Activated naive CD8-positive, alpha-beta T cell treated with anti-CD3 and anti-CD28 coated beads, Interleukin-2, amount 50 U/mL, for 24 hours (primary cell): ENCODE measurements around the gene VSIG2.

Experiments
- ATAC-seq: fragments of 150-1000 bp; cut with Tn5 transposase; one replicate; pipeline ENCODE4 v1.10.0; 2021
- DNase-seq: peaks from one replicate; pipeline ENCODE4 v3.0.0; 2021
- H3K27ac Mint-ChIP-seq: one replicate; pipeline ENCODE4 v1.8.0; 2021; ENCODE audit warnings: mild to moderate bottlenecking, mixed read lengths
- H3K27me3 Mint-ChIP-seq: one replicate; pipeline ENCODE4 v1.8.0; 2021; ENCODE audit warnings: mixed read lengths
- H3K36me3 Mint-ChIP-seq: one replicate; pipeline ENCODE4 v1.8.0; 2021; ENCODE audit warnings: low read depth, mixed read lengths
- H3K4me1 Mint-ChIP-seq: one replicate; pipeline ENCODE4 v1.8.0; 2021; ENCODE audit warnings: mixed read lengths
- H3K4me3 Mint-ChIP-seq: one replicate; pipeline ENCODE4 v1.8.0; 2021; ENCODE audit warnings: mild to moderate bottlenecking, moderate library complexity, mixed read lengths
- H3K9me3 Mint-ChIP-seq: one replicate; pipeline ENCODE4 v1.8.0; 2021; ENCODE audit warnings: mixed read lengths

Gene VSIG2

DNA sequence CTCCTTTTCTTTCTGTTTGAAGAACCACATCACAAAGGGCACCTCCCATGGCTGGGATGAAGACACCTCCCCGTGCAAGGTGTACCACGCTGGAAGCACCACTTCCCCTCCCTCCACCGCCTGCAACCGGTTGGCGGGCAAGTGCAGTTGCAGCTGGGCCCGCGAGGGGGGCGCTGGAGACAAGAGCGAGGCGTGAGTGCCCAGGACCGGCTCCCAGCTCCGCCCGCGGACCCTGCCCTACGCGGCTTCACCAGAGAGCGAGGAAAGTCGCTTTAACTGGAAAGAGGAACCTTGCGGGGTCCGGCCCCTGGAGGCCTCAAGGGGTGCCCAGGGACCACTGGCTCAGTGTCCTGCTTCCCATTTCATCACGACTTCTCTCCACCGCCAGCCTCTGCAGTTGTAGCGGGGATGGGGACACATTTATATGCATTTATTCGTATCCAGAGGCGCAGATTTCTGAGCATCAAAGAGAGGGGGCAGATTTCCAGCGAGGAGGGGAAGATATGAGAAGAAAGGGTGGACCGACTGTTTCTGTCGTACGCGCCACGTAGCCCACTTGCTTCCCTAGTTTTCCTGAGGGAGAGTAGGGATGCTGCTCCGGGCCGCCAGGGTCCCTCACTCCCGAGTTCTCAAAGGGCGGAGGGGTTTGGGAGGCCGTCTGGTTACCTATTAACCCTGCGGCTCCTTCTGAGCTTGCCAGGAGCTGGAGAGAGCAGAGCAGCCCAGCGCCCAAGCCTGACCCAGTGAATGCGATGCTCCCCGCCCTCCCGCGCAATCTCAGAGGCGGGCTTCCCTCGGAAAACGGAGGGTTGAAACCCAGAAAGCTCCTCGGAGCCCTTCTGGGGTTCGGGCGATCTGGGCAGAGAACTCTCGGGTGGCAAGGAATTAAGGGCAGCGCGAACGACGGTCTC, 6.6 kb upstream of the VSIG2 start:
- Mint-ChIP-seq H3K27ac (no peak overlapping the region), H3K4me3 (peak overlapping the region; percentile 65), H3K27me3 (peaks cover 48% of the 10 kb centered on the region), H3K9me3 (no peaks in the 10 kb centered on the region), H3K4me1 (peaks cover 27% of the 10 kb centered on the region), H3K36me3 (no peaks in the 10 kb centered on the region)
- ATAC-seq = peak; percentile 58
- peak; percentile 76 for DNase-seq

DNA sequence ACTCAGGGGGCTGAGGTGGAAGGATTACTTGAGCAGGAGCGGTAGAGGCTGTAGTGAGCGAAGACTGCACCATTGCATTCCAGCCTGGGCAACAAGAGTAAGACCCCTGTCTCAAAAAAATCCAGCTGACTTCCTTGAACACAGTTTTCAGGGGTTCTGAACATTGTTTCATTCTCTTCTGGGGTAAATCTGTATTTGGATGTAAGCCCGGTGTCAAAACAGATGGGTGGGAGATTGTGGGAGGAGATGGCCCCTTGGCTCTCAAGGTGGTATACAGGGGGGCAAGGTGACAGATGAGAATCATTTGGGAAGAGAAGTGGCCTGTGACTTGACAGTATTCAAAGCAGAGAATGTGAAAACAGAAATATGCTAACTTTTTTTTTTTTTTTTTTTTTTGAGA, 5.3 kb upstream of the VSIG2 start:
- ATAC-seq = no peak
- no peak for DNase-seq
- Mint-ChIP-seq H3K27me3 (peaks cover 46% of the 10 kb centered on the region), H3K9me3 (no peaks in the 10 kb centered on the region), H3K27ac (no peak overlapping the region), H3K4me1 (peaks cover 28% of the 10 kb centered on the region), H3K4me3 (no peak overlapping the region), H3K36me3 (no peaks in the 10 kb centered on the region)

DNA sequence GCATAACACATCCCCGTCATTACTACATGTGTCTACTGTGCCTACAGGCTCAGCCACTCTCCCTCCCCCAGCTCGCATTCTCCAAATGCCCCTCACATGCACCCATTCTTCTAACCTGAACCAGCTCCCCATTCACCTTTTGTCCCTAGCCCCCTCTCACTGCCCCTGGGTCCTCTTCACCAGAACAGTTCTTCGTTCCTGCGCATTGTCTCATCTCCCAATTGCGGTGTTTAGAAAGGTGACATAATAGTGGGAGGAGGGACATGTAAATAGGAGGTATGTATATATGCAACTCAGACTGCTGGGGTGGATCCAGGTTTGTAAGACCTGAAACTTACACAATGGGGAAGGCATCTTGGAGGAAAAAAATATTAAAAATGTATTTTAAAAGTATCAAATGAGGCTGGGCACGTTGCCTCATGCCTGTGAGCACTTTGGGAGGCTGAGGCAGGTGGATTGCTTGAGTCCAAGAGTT, 4.7 kb upstream of the VSIG2 start:
- Mint-ChIP-seq H3K27me3 (peaks cover 46% of the 10 kb centered on the region), H3K4me3 (no peak overlapping the region), H3K36me3 (no peaks in the 10 kb centered on the region), H3K4me1 (peaks cover 26% of the 10 kb centered on the region), H3K9me3 (no peaks in the 10 kb centered on the region), H3K27ac (no peak overlapping the region)
- DNase-seq (no peak), ATAC-seq (no peak)

DNA sequence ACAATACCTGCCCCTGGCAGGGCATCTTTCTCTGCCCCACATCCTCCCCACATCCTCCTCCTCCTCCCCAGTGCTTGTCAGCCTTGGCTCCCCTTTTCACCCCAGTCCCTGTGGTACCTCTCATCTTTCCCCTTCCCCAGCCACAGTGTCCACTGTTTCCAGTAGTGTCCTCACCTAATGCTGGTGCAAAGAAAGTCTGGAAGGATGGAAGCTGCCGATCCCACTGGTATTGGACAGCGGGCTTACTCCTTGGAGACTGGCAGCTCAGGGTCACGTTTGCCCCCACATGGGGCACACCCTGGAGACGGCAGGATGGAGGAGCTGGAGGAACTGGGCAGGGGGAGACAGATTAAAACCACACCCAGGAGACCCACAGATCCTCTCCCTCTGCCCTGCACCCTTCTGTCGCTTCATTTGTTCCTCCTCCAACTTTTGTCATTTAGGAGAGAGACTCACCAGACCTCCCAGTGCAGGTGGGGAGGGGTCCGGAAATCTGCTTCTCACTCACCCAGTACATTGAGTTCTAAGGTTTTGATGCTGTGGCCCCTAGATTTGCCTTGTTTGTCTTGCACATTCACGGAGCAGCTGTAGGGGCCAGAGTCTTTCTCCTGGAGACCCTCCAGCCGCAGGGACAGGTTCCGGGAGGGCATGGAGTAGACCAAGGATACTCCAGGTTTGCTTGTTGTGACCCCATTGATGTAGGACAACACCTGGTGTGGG, 4.1 kb upstream of the VSIG2 start:
- H3K4me3 Mint-ChIP-seq = no peak overlapping the region
- no peak overlapping the region for H3K27ac Mint-ChIP-seq
- ATAC-seq (no peak), DNase-seq (no peak)
- no peaks in the 10 kb centered on the region for H3K36me3 Mint-ChIP-seq
- H3K27me3 Mint-ChIP-seq = peaks cover 42% of the 10 kb centered on the region
- no peaks in the 10 kb centered on the region for H3K9me3 Mint-ChIP-seq
- peaks cover 20% of the 10 kb centered on the region for H3K4me1 Mint-ChIP-seq

DNA sequence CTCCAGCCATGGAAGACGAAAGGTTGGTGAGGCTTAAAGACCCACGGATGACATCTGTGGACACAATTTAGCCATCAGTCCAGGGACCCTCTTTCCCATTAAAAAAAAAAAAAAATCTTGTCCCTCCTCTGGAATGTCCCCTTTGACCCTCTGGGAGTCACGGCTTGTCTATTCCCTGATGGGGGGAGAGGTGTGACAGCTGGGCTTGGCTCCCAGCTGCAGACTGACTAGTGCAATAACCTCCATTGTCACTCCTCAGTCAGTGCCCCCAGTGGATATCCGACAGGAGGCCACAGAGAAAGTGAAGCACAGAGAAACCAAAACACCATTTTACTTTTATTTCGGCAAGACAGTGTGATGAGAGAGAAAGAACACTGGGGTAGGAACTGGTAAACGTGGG, 2.7 kb upstream of the VSIG2 start:
- DNase-seq = no peak
- H3K27me3 Mint-ChIP-seq = peaks cover 30% of the 10 kb centered on the region
- H3K36me3 Mint-ChIP-seq = no peaks in the 10 kb centered on the region
- H3K9me3 Mint-ChIP-seq = no peaks in the 10 kb centered on the region
- no peak for ATAC-seq
- no peak overlapping the region for H3K4me3 Mint-ChIP-seq
- H3K4me1 Mint-ChIP-seq = peaks cover 14% of the 10 kb centered on the region
- H3K27ac Mint-ChIP-seq = no peak overlapping the region

DNA sequence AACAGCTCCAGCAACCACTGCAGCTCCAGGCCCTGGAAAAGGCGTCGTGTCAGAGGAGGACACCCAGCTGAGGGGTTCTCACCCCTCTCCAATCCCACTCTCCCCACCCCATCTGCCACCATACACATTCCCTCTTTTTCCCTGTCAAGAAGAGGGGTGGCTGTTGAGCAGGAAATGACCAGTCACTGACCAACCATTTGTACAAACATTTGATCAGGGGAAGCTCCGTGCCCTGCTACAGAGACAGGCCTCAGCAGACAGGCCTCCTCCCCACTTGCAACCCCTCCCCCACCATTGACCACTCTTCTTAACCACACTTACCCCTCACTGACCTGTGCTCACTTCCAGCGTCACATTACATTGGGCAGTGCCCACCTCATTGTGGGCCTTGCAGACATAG, 2.3 kb upstream of the VSIG2 start:
- Mint-ChIP-seq H3K4me1 (peaks cover 17% of the 10 kb centered on the region), H3K27ac (no peak overlapping the region), H3K9me3 (no peaks in the 10 kb centered on the region), H3K36me3 (no peaks in the 10 kb centered on the region), H3K27me3 (peaks cover 30% of the 10 kb centered on the region), H3K4me3 (no peak overlapping the region)
- no peak for ATAC-seq
- DNase-seq = no peak

DNA sequence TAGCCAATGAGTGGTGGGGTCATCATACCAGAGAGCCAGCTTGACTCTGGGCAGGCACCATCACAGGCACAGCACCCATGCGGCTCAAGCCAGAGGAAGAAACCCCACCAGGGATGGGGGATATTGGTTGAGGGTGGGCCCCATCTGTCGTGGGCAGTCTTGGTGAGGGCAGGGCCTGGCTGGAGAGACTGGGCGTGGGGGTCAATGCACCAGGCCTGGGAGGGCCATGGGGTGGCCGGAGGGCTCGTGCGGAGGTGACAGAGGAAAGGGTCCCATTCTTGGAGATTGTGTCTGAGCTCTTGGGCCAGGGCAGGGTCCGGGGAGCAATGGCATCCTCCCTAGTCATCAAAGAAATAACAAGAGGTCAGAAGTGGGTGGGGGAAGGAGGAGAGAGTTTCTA, 1.6 kb upstream of the VSIG2 start:
- Mint-ChIP-seq H3K27me3 (peaks cover 27% of the 10 kb centered on the region), H3K4me3 (no peak overlapping the region), H3K27ac (no peak overlapping the region), H3K36me3 (no peaks in the 10 kb centered on the region), H3K9me3 (no peaks in the 10 kb centered on the region), H3K4me1 (peaks cover 16% of the 10 kb centered on the region)
- no peak for DNase-seq
- no peak for ATAC-seq

DNA sequence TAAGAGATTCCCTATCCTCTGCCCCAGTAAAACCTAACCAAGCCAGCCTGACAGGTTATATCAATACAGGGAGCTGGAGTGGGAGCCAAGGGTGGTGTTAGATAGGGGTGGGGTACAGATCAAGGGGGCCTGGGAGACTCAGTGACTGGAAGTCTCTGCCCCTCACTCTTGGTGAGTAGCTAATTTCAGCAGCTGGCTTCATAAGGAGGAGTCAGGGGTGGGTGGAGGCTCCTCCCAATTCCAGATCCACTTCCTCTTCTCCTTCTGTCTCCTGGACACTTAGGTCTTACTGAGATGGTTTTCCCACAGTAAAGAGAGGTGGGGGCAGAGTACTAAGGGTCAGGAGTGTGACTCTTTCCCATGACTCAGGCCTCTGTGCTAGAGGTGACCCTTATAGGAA, 1.1 kb upstream of the VSIG2 start:
- Mint-ChIP-seq H3K9me3 (no peaks in the 10 kb centered on the region), H3K27ac (no peak overlapping the region), H3K27me3 (peaks cover 22% of the 10 kb centered on the region), H3K36me3 (no peaks in the 10 kb centered on the region), H3K4me1 (peaks cover 16% of the 10 kb centered on the region), H3K4me3 (no peak overlapping the region)
- DNase-seq (no peak), ATAC-seq (no peak)

DNA sequence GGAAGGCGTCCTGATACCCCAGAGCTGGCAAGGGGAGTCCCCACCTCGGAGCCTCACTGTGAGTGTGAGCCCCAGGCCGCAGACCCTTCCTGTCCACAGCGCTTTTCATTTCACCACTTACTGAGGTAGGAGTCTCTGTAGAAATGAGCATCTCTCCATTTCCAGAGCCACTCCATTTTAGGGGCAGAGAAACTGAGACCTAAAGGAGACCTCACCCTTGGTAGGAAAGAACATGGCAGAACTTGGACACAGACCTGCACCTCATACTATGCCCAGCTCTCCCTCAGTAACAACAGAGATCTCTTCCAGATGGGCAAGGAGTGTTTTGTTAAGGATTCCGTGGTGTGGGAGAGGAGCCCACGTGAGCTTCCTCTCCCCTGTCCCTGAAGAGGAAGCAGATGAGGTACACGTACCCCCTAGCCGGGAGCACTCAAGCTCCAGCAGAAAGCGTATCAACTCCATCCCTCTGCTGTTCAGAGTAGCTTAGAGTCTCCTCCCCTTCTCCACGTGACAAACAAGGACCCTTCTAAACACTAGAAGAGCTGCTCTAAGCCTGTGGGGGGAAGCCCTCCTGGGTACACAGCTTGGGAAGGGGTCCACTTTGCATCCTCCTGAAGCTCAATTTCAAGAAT, 532 bp upstream of the VSIG2 start:
- ATAC-seq = no peak
- peak overlapping the region; percentile 35 for H3K27ac Mint-ChIP-seq

DNA sequence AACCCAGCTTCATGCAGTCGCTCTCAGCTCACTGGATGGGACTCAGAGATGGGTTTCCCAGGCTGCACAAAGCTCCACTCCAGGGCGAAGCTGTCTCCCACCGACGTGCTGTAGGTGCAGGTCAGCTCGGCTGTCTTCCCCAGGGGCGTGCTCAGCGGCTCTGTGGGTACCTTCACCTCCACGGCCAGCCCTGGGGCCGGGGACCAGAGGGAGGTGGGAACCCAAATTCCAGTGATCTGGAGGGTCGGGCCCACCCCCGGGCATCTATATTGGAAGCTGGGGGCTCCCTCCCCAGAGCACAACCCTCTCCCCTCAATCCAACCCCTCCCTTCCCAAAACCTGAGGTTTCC, 689 bp downstream of the VSIG2 start:
- Mint-ChIP-seq H3K27me3 (peaks cover 7% of the 10 kb centered on the region), H3K36me3 (no peaks in the 10 kb centered on the region), H3K9me3 (no peaks in the 10 kb centered on the region), H3K27ac (no peak overlapping the region), H3K4me3 (no peak overlapping the region), H3K4me1 (peaks cover 19% of the 10 kb centered on the region)
- DNase-seq (no peak), ATAC-seq (no peak)

More for the DNA sequence above, 532 bp upstream of the VSIG2 start:
- Mint-ChIP-seq H3K9me3 (no peaks in the 10 kb centered on the region), H3K4me3 (peak overlapping the region; percentile 58), H3K36me3 (no peaks in the 10 kb centered on the region), H3K27me3 (peaks cover 16% of the 10 kb centered on the region), H3K4me1 (peaks cover 15% of the 10 kb centered on the region)
- DNase-seq = no peak

DNA sequence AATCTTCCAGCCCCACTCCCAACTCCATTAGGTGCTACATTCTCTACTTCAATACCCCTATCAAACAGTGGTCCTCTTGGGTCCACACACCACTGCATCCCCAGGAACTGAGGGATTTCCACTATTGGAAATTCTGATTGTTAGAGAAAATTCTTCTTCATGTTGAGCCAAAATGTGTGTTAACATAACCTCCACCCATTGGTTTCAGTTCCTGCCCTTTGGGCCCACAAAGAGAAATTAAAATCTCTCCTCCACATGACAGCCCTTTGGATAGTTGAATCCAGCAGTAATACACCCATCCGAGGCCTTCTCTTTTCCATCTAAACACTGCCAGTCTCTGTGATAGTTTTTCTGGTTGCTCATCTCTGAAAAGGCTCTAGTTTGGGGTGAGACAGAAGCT, 2.1 kb downstream of the VSIG2 start:
- peaks cover 2% of the 10 kb centered on the region for H3K27me3 Mint-ChIP-seq
- H3K4me1 Mint-ChIP-seq = peaks cover 21% of the 10 kb centered on the region
- no peaks in the 10 kb centered on the region for H3K36me3 Mint-ChIP-seq
- DNase-seq (no peak), ATAC-seq (no peak)
- no peak overlapping the region for H3K4me3 Mint-ChIP-seq
- no peaks in the 10 kb centered on the region for H3K9me3 Mint-ChIP-seq
- H3K27ac Mint-ChIP-seq = no peak overlapping the region

DNA sequence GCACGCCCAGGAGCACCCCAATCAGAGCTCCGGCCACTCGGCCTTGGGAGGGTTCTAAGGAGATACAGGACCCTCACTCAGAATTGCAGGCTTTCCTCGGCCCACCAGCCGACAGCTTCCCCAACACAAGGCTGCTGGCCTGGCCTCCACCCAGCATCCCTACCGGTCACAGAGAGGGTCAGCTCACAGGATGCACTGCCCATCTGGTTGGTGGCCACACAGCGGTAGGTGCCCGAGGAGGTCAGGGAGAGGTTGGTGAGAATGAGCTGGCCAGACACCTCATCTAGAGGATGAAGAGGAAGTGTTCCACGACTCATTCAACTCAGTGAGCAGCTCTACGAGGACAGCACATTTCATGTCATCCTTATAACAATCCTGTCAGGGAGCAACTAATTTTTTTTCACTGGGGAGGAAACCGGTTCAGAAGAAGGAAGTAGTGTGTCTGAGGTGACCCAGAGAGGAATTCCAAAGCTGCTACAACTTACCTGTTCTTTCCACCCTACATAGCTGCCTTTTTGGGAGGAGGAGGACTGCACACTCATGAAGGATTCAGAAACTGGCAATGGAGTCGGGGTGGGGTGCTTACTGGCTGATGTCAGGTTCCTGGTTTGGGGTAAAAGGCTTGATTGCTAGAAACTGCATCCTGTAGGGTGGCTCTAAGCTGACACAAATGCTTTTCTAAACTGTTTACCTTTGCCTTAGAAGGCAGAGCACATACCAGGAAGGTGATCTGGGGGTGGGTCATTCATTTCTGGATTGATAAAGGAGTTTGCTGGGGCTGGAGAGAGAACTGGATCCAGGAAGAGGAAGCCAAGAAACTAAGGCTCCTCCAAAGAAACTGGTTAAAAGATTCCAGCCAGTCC, 3.3 kb downstream of the VSIG2 start:
- Mint-ChIP-seq H3K4me1 (peaks cover 21% of the 10 kb centered on the region), H3K4me3 (no peak overlapping the region), H3K27ac (no peak overlapping the region), H3K36me3 (no peaks in the 10 kb centered on the region), H3K27me3 (peaks cover 2% of the 10 kb centered on the region), H3K9me3 (no peaks in the 10 kb centered on the region)
- DNase-seq (no peak), ATAC-seq (no peak)

DNA sequence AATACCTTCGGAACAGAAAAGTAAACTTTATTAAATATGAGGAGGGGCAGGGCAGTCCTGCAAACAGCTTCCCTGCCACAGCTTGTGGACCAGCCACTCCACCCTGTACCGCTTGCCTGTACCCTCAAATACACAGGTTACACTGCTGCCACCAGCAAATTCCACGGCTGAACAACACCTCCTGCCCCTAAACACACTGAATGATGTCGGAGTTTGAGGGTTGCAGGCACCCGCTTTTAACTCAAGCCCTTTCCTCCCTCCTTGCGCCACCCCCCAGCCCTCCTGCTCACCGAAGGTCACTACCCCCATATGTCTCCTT, 4.0 kb downstream of the VSIG2 start:
- peaks cover 21% of the 10 kb centered on the region for H3K4me1 Mint-ChIP-seq
- H3K9me3 Mint-ChIP-seq = no peaks in the 10 kb centered on the region
- DNase-seq (no peak), ATAC-seq (no peak)
- no peak overlapping the region for H3K27ac Mint-ChIP-seq
- H3K36me3 Mint-ChIP-seq = no peaks in the 10 kb centered on the region
- H3K4me3 Mint-ChIP-seq = no peak overlapping the region
- peaks cover 2% of the 10 kb centered on the region for H3K27me3 Mint-ChIP-seq

DNA sequence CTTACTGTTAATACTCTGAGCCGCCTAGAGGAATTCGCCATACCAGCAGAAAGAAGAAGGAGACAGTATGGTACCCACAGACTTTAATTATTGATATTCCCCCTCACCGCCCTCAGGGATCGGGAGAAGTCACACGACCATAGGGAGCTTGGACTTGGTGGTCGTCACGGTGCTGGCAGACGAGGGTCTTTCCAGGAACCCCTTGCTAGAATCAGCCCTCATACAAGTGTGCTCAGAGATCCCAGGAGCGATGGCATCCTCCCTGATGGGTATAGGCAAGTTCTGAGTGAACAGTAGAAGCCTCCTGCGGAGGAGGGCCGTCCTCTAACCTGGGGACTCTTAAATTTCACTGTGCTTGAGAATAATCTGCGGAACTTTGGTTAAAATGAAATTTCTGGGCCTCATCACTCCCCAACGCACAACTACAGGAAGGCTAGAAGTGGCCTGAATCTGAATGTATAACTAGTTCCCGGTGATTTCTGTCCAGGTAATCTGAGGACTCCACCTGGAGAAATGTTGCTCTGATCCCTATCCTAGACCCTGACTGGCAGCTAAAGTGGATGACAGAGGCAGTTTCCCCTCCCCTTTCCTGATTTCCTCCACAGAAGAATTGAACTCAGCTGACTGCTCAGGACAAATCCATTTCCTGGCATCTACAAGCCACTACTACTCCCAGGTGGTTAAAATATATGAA, 4.5 kb downstream of the VSIG2 start:
- Mint-ChIP-seq H3K27ac (no peak overlapping the region), H3K27me3 (peaks cover 2% of the 10 kb centered on the region), H3K9me3 (no peaks in the 10 kb centered on the region), H3K4me3 (peak overlapping the region; percentile 84), H3K36me3 (no peaks in the 10 kb centered on the region), H3K4me1 (peaks cover 19% of the 10 kb centered on the region)
- DNase-seq (no peak), ATAC-seq (no peak)
